GM19023 (cell line): ENCODE measurements around the gene HOXA3.

ENCODE experiments used
- ATAC-seq: cut with Tn5 transposase; IDR thresholded peaks from one replicate; pipeline ENCODE4 v1.9.1; 2021; ENCODE audit warnings: mild to moderate bottlenecking, moderate library complexity; ENCODE audit not compliant: unreplicated experiment

HOXA3 gene

DNA sequence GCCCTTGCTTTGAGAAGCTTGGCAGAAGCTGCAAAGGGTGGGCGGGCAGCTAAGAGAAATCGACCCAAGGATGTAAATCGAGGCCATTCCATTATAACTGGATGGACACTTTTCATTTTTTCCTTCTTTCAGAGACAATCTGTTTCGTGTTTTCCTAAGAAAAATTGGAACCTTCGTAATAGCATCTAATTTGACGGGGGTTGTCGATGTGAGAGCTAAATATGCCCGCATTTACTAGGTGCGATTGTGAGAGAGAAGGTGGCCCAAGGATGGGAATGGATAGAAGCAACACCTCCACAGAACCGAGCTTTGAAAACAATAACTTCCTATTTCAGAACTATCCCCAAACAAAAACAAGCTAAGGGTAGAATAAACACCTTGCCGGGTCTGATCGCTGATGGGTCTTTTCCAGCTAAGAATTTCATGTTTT, 21.0 kb downstream of the HOXA3 start:
- ATAC-seq = no peak

DNA sequence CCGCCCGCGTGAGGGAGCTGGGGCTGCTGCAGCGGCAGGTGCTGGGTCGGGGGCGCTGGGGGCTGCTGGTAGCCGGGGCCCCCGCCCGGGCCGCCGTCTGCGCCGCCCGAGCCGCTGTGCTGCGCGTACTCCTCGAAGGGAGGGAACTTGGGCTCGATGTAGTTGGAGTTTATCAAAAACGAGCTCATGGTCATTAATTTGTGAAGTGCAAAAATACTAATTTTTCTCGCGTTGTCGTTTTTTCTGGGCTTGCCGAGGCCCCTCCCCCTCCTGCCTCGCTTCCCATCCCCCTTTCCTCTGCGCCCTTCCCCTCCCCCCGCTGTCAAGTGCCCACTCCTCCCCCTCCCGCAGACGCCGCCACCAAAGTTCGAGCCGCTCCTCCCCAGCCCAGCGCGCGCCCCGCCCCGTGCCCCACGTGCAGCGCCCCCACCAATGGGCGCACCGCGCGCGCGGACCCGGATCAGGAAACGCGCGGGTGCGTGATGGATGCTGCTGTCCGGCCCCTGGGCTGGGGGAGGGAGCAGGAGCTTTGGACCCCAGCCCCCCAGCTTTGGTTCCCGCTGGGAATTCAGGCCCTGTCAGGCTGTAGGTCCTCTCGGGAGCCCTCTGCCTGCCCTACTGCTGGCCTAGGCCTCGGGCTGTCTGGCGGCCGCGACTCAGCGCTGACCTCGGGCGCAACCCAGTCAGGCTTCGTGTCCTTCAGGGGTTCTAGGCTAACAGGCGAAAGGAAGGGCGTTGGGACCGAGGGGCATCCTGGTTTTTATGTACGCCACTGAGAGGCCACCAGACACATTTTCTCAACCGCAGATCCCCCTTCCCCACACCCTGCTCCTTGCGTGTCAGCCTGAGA, 21.6 kb downstream of the HOXA3 start, which contains the start of gene HOXA4:
TSS of gene HOXA4 (minus strand) at position 218 of the 850 bp plus-strand sequence. CDS start at position 194, 24 bp downstream.
- ATAC-seq = no peak

- no peak for ATAC-seq
Measured at GRCh38 chr7:27129729-27130539, 22.4 kb downstream of the HOXA3 start.

- no peak for ATAC-seq
Measured at GRCh38 chr7:27128776-27129728, 23.3 kb downstream of the HOXA3 start.

DNA sequence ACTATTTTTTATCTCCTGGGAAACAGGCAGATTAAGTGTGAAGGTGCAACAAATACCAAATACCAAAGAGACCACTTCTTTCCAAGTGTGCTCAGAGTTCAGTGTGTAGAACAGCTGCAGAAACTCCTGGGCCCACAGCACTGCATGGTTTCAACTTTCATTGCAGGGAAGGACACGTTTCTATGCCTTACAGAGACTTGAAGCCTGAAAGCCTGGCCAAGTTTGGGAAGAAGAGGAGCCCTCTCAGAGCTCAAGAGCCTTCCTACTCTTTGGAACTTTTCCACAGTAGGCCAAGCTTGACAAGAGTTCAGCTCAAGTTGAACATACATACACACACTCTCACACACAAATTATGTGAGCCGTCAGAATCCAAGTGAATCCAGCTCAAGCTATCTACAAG, 24.3 kb downstream of the HOXA3 start:
- no peak for ATAC-seq

DNA sequence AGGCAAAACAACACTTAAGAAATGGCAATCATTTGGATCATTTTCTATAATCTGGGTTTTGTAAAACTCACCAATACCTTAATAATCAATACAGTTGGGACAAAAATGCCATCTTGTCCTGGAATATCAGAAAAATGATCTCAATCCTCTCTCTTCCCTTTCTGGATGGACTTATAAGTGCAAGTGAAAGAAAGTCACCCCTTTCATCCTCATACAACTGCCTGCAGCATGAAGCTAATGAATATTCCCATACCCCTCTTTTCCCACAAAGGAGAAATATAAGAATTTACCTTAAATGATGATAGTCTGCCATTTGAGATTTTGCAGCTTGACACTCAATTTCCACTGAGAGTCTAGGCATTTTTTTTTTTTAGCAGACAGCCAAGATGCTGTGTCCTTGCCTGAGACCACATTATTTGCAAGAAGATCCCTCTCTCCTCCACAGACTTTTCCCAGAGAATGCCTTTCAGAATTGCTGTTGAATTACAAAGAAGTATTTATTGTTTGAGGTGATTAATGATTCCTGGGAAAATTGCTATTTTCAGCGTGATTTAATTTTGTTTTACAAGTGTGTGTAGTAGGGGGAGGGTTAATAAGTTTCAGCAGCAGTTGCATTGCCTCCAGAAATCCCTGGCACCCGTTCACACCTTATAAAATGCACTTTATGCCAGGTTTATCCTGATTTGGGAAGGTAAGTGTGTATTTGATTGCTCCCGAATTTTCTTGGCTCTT, 25.6 kb downstream of the HOXA3 start:
- ATAC-seq = no peak

DNA sequence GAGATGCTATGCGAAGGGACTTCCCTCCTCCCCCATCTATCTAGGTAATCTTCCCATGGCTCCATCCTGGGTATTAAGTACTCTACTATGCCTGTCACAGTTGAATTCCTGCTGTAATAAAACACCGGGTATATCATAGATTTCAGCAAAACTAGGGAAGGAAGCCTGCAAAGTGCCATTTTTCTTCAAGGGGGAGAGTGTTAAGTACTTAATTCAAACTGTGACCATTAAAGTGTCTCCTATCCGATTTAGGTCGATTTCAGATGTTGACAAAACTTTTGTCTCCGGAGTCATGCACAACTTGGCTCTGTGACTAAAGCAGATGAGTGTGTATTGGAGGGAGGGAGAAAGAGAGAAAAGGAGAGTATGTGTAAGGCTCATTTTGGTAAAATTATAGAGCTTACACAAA, 26.4 kb downstream of the HOXA3 start:
- ATAC-seq = no peak

GRCh38 chr7:27124902-27125689, 27.3 kb downstream of the HOXA3 start:
- no peak for ATAC-seq

GRCh38 chr7:27124096-27124901, 28.1 kb downstream of the HOXA3 start:
- no peak for ATAC-seq

DNA sequence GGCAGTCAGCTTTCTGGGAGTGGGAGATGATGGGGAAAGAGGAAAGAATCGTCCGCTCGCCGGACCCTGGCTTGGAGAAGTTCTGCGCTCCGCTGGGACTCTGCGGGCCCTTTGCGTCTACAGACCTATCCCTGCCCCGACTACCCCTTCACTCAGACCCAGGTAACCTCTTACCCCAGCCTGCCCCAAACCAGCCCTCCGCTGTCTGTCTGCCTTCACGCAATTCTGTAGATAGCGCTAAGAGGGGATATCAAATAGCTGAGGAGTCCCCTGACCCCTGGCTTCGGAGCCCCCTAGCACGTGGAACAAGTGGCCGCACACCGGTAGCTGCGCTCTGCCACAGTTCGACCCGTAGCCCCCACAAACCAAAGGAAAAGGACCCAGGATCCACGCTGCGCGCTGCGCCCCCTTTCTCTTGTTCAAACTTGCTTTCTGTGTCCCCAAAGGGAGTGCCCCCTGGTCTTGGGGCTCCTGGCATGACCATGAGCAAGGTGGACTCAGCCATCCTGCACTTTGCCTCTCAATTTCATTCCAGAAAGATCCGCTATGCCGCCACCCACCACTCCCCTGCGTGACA, 28.8 kb downstream of the HOXA3 start:
- ATAC-seq = no peak

DNA sequence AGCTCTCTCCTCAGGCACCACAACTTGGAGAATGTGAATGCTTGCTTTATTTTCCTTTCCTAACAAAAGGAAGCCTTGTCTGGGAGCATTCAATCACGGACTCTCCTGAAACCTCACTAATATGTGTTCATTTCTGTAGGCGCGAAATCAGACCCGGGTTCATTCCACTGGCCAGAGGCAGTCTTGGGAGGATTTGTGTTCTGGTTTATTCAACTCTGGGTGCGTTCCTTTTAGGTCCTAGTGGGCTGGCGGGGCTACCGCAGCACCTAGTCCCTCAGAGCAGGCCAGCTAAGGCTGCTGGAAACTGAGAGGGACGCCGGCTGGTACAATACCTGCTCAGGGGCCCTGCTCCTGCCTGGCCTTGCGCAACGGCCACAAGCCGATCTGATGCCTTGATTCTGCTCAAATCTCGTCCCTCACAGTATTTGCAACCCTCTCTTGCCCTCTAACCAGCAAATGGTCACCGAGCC, 29.3 kb downstream of the HOXA3 start:
- ATAC-seq = no peak

DNA sequence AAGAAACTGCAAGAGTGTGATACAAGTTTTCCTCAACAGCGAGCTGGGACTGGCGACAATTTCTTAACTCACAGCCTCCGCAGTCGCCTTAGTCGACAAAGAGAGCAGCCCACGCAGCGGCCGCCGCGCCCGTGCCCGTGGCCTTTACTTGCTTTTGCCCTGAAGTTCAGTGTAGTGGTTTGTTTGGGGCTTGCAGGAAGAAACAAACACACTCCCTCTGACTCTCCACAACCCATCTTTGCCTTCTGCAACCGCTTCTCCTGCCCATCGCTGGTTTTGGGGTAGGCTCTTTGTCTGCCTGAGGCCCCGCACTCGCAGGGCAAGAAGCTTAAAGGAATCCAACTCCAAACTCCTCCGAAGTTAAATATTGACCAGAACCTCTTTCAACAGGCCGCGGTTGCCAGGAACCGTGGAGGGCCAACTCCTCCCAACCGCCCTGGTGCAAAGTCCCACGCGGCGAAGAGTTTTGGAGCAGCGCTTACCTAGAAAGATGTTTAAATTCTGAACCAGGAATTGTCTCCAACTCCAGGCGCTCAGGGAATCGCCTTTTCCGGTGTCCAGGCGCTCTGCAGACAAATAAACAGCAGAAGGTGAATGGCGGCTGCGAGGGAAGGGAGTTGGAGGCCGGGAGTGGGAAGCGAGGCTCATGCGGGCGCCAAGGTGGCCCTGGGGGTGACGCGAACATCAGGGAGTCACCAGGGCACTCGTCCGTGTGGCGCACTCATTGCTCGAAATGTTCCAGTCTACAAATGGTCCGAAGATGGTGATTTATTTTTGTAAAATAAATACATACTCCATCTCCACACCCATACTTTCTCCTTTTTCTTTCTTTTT, 30.1 kb downstream of the HOXA3 start:
- ATAC-seq = no peak

GRCh38 chr7:27121684-27122076, 30.7 kb downstream of the HOXA3 start:
- ATAC-seq = no peak

DNA sequence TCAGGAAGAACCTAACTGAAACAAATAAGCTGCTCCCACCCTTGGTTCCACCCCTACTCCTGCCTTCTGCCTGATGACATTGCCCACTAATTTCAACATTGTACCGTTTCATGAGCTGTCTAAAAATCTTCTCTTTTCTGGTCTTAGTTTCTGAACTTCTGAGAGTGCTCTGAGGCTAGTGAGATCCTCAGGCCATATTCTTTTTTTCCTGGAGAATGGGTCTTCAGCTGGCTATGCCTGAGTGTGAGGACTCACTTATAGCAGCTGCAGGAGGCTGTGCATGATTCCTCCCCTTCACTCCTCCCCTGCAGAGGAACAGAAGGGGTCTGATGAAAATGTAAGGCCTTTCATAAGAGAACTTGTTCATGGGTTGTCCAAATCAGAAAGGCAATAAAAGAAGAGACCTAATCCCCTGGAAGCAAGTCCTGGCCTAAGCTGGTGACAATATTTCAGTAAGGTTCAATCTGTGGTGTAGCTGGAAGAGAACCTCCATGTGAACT, 32.9 kb downstream of the HOXA3 start:
- no peak for ATAC-seq

DNA sequence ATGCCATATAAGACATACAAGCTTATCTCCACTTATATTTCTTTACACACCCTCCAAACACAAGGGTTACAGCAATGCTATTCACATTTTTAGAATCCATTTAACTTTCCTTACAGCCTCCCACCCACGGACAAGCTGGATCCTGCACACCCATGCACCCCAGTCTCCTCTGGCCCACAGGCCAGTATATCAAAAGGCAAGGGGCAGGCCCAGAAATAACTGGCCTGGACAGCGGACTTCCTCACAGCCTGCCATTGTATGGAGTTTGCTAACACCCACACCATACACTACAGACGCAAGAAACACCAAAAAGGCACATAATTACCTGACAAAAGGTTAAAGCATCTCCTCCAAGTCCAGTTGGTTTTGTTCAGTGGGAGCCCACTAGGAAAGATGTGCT, 33.8 kb downstream of the HOXA3 start:
- no peak for ATAC-seq

GRCh38 chr7:27117887-27118491, 34.4 kb downstream of the HOXA3 start:
- ATAC-seq = no peak
